NT2/D1 (cell line): ENCODE data around the gene MGA.

ENCODE experiments used
- DNase-seq: peaks from one replicate; pipeline ENCODE4 v3.0.0-alpha.2; 2011; ENCODE audit warnings: low read depth, low spot score
- H3K27me3 ChIP-seq: 2 replicates; pipeline ENCODE4 v1.6.0; 2011; ENCODE audit warnings: mild to moderate bottlenecking; ENCODE audit not compliant: insufficient read length, insufficient read depth
- H3K36me3 ChIP-seq: 2 replicates; pipeline ENCODE4 v1.6.1; 2011; ENCODE audit warnings: mild to moderate bottlenecking, low read length, mixed read lengths; ENCODE audit not compliant: insufficient read depth, insufficient read length
- H3K4me1 ChIP-seq: 2 replicates; pipeline ENCODE4 v1.5.1; 2011; ENCODE audit not compliant: insufficient read depth, insufficient read length
- H3K4me3 ChIP-seq: 2 replicates; pipeline ENCODE4 v1.5.1; 2011; ENCODE audit warnings: low read depth; ENCODE audit not compliant: insufficient read length
- H3K9ac ChIP-seq: 2 replicates; pipeline ENCODE4 v1.6.0; 2011; ENCODE audit warnings: low read depth; ENCODE audit not compliant: insufficient read length
- H3K9me3 ChIP-seq: 2 replicates; pipeline ENCODE4 v1.5.1; 2011; ENCODE audit warnings: mild to moderate bottlenecking, low read length; ENCODE audit not compliant: insufficient read depth
- SUZ12 ChIP-seq: IDR thresholded peaks from 2 replicates; pipeline ENCODE4 v1.6.1; 2011; ENCODE audit not compliant: insufficient read length, insufficient read depth; ENCODE audit errors: extremely low read depth
- YY1 ChIP-seq: IDR thresholded peaks from 2 replicates; pipeline ENCODE4 v1.6.1; 2011; ENCODE audit not compliant: insufficient read length, insufficient read depth
- ZNF274 ChIP-seq: IDR thresholded peaks from 2 replicates; pipeline ENCODE4 v1.6.1; 2011; ENCODE audit warnings: mild to moderate bottlenecking, low read depth, low read length

The MGA gene

DNA sequence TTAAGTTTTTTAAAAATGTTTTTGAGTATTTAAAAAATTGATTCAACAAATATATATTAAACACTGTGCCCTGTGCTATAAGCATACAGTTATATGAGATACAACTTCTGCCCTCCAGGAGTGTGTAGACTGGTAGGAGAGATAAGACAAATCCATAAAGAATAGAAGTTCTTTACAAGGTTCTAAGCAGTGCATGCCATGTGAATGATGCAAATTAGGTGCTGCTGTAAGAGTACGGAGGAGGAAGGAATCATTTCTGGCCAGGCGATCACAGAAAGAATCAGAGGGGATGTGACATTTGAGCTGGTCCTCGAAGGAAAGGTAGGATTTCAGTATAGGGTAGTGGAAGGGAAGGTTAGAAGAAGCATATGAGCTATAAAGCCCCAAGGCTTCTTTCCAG, 128.1 kb downstream of the MGA start:
- no peak for DNase-seq
- TF ChIP-seq ZNF274 (no peak), SUZ12 (no peak), YY1 (no peak)
- no peaks in the 10 kb centered on the region for H3K36me3 ChIP-seq
- no peak overlapping the region for H3K9ac ChIP-seq
- no peak overlapping the region for H3K4me3 ChIP-seq
- H3K27me3 ChIP-seq, result no peaks in the 10 kb centered on the region
- H3K9me3 ChIP-seq, result no peaks in the 10 kb centered on the region
- peaks cover 10% of the 10 kb centered on the region for H3K4me1 ChIP-seq

DNA sequence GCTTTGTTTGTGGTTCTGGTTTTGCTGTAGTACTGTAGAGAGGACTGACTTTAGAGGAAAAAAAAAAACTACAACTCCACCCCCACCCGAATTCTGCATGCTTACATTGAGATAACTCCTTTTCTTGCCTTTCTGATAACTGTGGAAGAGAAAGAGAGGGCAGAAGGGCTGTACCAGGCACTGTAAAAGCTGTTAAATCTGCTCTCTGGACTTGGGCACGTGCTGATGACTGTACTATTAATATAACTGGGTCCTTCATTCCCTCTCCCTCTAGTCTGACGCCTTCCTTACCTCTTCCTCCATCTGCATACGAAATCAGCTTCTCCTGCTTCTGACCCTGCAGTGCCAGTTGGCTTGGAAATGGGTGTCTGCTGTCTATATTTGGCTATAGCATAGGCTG, 129.0 kb downstream of the MGA start:
- peaks cover 10% of the 10 kb centered on the region for H3K4me1 ChIP-seq
- H3K9me3 ChIP-seq, result no peaks in the 10 kb centered on the region
- DNase-seq, result no peak
- no peaks in the 10 kb centered on the region for H3K36me3 ChIP-seq
- peak overlapping the region; percentile 32 for H3K9ac ChIP-seq
- no peaks in the 10 kb centered on the region for H3K27me3 ChIP-seq
- H3K4me3 ChIP-seq, result no peak overlapping the region
- no peak for TF ChIP-seq ZNF274
- TF ChIP-seq SUZ12, result no peak
- no peak for TF ChIP-seq YY1

DNA sequence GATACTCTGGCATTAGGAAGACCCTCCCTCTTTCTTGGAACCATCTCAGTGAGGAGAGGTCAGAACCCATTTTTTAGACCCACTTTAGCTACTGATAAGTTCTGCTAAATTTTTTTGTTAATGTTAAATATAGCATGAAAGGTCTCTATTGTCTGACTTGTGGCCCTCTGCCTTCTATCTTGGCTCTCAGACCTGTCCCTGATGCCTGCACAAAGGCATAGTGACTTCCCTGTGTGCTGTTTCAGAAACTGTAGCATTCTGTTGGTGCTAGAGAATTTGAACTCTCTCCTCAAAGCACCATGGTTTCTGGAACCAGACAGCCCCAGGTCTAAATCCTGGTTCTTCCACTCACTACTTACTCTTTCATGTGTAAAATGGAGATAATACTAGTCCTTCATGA, 129.5 kb downstream of the MGA start:
- DNase-seq, result no peak
- H3K36me3 ChIP-seq, result no peaks in the 10 kb centered on the region
- H3K9me3 ChIP-seq, result no peaks in the 10 kb centered on the region
- no peaks in the 10 kb centered on the region for H3K27me3 ChIP-seq
- no peak overlapping the region for H3K9ac ChIP-seq
- no peak overlapping the region for H3K4me3 ChIP-seq
- peaks cover 10% of the 10 kb centered on the region for H3K4me1 ChIP-seq
- TF ChIP-seq SUZ12 (no peak), ZNF274 (no peak), YY1 (no peak)

DNA sequence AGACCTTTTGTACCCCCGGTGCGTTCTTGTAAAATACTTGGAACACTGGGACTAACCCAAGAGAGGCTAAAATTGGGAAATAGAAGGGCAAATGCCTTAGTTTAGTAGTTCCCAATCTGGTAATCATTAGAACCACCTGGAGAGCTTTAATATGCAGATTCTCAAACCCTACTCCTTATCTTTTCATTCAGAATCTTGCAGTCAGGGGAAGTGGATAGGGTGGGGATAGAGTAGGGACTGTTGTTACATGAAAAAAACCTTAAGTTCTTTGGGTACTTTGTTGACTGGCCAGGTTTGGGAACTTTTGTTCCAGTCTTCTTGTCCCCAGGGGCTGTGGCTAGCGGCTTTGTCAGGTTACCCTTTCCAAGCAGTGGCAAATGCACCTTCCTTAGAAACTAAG, 130.0 kb downstream of the MGA start:
- no peak overlapping the region for H3K9ac ChIP-seq

DNA sequence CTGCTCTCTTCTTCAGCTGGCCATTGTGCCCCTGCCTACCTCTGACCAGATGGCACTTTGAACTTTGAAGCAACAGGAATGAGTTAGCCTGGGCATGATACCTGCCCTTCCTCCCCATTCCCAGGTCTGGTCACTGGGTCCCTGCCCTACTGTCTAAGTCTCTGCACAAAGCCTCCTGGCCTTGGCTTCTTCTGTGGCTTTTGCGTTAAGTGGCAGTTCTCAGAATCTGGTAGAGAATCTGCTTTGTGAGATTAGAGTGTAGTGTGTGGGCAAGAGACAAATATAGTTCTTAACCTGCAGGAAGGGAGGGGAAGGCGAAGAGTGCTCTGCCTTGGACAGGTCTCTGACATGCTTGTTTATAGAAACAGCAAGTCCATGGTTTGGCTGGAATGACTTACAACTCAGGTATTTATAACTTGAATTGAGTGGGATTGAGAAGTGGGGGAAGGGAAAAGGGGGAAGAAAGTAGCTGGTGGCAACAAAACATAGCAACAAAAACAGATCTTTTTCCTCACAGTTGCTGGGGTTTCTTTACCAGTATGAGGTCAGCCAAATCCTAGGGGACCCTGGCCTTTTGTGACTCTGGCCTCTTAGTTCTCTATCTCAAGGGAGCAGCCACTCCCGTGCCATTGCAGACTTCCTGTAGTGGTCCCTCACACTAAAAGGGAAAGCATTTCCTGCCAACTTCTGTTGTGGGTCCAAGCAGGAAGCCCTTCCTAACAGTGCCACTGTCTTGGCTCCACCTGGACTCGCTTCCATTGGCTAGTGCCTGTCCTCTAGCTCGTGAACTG, 130.7 kb downstream of the MGA start:
- Histone ChIP-seq H3K9ac (no peak overlapping the region), H3K4me3 (no peak overlapping the region), H3K4me1 (peaks cover 10% of the 10 kb centered on the region), H3K27me3 (no peaks in the 10 kb centered on the region), H3K9me3 (no peaks in the 10 kb centered on the region), H3K36me3 (no peaks in the 10 kb centered on the region)
- TF ChIP-seq YY1, result no peak
- TF ChIP-seq SUZ12, result no peak
- TF ChIP-seq ZNF274, result no peak
- no peak for DNase-seq

More for the DNA sequence above, 130.0 kb downstream of the MGA start:
- Histone ChIP-seq H3K9me3 (no peaks in the 10 kb centered on the region), H3K4me3 (no peak overlapping the region), H3K27me3 (no peaks in the 10 kb centered on the region), H3K4me1 (peaks cover 10% of the 10 kb centered on the region), H3K36me3 (no peaks in the 10 kb centered on the region)
- no peak for DNase-seq
- TF ChIP-seq YY1 (no peak), SUZ12 (no peak), ZNF274 (no peak)

DNA sequence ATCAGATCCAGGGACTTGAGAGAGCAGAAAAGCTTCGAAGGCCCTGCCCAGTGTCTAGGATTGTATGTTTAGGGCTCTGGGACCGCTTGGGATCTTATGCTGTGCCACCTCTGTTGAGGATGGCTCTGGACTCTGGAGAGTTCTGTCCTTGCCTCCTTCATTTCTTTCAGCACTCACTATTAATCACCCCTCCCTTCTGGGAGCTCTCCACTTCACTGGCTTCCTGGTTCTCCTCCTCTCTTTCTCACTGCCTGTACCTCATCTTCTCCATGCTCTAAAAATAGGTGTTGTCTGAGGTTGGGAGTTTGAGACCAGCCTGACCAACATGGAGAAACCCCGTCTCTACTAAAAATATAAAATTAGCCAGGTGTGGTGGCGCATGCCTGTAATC, 131.3 kb downstream of the MGA start:
- H3K9me3 ChIP-seq, result no peaks in the 10 kb centered on the region
- no peak overlapping the region for H3K9ac ChIP-seq
- TF ChIP-seq YY1, result no peak
- no peak for TF ChIP-seq ZNF274
- TF ChIP-seq SUZ12, result no peak
- H3K27me3 ChIP-seq, result no peaks in the 10 kb centered on the region
- H3K4me3 ChIP-seq, result no peak overlapping the region
- no peaks in the 10 kb centered on the region for H3K36me3 ChIP-seq
- DNase-seq, result no peak
- H3K4me1 ChIP-seq, result peaks cover 10% of the 10 kb centered on the region

DNA sequence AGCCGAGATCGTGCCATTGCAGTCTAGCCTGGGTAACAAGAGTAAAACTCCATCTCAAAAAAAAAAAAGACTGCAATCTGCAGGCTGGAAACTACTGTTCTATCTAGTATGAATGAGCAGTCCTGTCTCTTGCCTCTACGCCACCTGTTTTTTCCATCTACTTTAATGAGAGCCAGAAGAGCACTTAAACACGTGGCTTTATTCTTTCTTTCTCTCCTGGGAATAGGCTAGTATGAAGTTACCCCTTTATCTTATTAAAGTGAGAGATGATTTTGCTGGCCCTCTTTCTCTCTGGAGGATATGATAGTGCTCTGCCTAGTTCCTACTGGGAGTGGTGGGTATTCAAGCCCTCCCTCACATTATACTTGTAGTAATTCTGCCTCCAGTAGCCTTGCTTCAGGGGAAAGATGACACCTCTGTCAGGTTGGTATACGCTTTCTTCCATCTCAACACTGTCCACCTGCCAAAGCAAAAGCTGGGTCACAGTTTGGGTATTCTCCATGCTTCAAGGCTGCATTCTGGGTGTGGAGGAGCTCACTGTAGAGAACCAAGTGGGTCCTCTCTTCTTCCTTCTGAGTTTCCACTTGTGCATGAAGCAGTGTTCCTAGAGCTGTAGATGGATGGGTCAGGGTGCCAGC, 131.9 kb downstream of the MGA start:
- H3K4me1 ChIP-seq, result peaks cover 10% of the 10 kb centered on the region
- H3K4me3 ChIP-seq, result no peak overlapping the region
- H3K27me3 ChIP-seq, result no peaks in the 10 kb centered on the region
- no peaks in the 10 kb centered on the region for H3K36me3 ChIP-seq
- TF ChIP-seq SUZ12 (no peak), ZNF274 (no peak), YY1 (no peak)
- DNase-seq, result no peak
- H3K9me3 ChIP-seq, result no peaks in the 10 kb centered on the region
- H3K9ac ChIP-seq, result no peak overlapping the region

DNA sequence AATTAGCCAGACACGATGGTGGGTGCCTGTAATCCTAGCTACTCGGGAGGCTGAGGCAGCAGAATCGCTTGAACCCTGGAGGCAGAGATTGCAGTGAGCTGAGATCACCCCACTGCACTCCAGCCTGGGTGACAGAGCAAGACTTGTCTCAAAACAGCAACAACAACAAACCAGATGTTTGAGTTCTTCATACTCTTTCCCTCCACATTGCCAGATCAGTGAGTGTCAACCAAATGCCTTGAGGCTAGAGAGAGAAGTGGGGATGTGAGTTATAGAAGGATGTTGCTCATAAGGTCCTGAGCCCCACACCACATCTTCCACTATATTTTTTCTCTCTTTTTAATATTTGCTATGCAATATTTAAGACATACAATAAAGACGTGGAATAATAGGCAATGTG, 133.9 kb downstream of the MGA start:
- no peak for DNase-seq
- no peak overlapping the region for H3K4me3 ChIP-seq
- H3K4me1 ChIP-seq, result peaks cover 10% of the 10 kb centered on the region
- no peaks in the 10 kb centered on the region for H3K9me3 ChIP-seq
- no peak overlapping the region for H3K9ac ChIP-seq
- no peaks in the 10 kb centered on the region for H3K36me3 ChIP-seq
- no peaks in the 10 kb centered on the region for H3K27me3 ChIP-seq
- TF ChIP-seq YY1, result no peak
